ENCODE measurements around the gene BANP.
"Not testable (repeated sequence)": the region's sequence is repeated elsewhere in the genome, so short reads cannot be mapped to it uniquely, and the experiment has no call there.

The BANP gene

GRCh38 chr16:87982581-87983041, 31.4 kb downstream of the BANP start:
- in situ Hi-C loops (cut with MboI; ENCODE audit: low pct_unique_long_range_greater_than_20kb, low sequenced_read_pairs, unreplicated experiment), result no loop called here
- TF ChIP-seq, protein P1, sequence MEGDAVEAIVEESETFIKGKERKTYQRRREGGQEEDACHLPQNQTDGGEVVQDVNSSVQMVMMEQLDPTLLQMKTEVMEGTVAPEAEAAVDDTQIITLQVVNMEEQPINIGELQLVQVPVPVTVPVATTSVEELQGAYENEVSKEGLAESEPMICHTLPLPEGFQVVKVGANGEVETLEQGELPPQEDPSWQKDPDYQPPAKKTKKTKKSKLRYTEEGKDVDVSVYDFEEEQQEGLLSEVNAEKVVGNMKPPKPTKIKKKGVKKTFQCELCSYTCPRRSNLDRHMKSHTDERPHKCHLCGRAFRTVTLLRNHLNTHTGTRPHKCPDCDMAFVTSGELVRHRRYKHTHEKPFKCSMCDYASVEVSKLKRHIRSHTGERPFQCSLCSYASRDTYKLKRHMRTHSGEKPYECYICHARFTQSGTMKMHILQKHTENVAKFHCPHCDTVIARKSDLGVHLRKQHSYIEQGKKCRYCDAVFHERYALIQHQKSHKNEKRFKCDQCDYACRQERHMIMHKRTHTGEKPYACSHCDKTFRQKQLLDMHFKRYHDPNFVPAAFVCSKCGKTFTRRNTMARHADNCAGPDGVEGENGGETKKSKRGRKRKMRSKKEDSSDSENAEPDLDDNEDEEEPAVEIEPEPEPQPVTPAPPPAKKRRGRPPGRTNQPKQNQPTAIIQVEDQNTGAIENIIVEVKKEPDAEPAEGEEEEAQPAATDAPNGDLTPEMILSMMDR (IDR thresholded peaks at IDR 0.05; ENCODE audit: extremely low read depth, insufficient read depth, missing control alignments), result no peak
- DNase-seq (ENCODE audit: low spot score), result no peak

- TF ChIP-seq, protein P1 (IDR thresholded peaks at IDR 0.05; ENCODE audit: extremely low read depth, insufficient read depth, missing control alignments), result peak; percentile 23
- in situ Hi-C loops (cut with MboI; ENCODE audit: low pct_unique_long_range_greater_than_20kb, low sequenced_read_pairs, unreplicated experiment), result not testable (repeated sequence)
Measured at GRCh38 chr16:87983072-87983736, 32.0 kb downstream of the BANP start.

DNA sequence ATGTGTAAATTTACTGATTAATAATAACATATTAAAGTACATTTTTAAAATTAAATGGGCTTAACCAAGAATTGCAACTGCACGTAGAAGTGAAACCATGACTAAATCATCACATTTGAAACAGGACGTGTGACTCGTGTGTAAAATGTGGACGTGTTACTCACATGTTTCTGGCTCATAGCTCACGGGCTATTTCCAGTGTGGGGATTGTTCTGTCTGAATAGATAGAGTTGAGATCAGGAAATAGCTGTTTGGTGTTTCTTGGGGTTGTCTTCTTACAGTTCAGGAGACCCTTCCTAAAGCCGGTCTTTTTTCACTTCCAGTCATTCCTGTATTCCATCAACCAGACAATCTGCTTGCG, 32.5 kb downstream of the BANP start:
- in situ Hi-C loops (cut with MboI; ENCODE audit: low pct_unique_long_range_greater_than_20kb, low sequenced_read_pairs, unreplicated experiment); DNase-seq (ENCODE audit: low spot score): not testable (repeated sequence)

More at GRCh38 chr16:87983072-87983736, 32.0 kb downstream of the BANP start:
- DNase-seq (ENCODE audit: low spot score), result not testable (repeated sequence)

- DNase-seq (ENCODE audit: low spot score); in situ Hi-C loops (cut with MboI; ENCODE audit: low pct_unique_long_range_greater_than_20kb, low sequenced_read_pairs, unreplicated experiment): not testable (repeated sequence)
Measured at GRCh38 chr16:87984180-87984579, 32.9 kb downstream of the BANP start.

GRCh38 chr16:87984632-87985267, 33.5 kb downstream of the BANP start:
- TF ChIP-seq, protein P1 (IDR thresholded peaks at IDR 0.05; ENCODE audit: extremely low read depth, insufficient read depth, missing control alignments), result no peak
- in situ Hi-C loops (cut with MboI; ENCODE audit: low pct_unique_long_range_greater_than_20kb, low sequenced_read_pairs, unreplicated experiment), result no loop called here
- DNase-seq (ENCODE audit: low spot score), result no peak

DNA sequence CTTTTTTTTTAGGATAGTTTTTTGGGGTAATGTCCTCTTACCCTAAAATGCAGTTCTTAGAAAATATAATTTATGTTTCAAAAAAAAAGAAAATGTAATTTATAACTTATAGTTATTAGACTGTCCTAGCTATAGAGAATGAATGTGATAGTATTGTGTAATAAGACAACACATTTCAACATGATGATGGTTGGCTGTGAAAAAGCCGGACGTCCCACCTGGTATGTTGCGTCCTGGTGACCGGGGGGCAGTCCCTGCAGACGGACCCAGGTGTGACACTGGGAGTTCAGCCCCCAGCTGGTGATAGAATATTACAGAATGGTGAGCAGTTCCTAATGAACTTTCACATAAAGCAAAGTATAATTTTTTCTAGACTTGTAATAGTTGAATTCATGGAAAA, 34.3 kb downstream of the BANP start:
- in situ Hi-C loops (cut with MboI; ENCODE audit: low pct_unique_long_range_greater_than_20kb, low sequenced_read_pairs, unreplicated experiment); DNase-seq (ENCODE audit: low spot score): not testable (repeated sequence)

DNA sequence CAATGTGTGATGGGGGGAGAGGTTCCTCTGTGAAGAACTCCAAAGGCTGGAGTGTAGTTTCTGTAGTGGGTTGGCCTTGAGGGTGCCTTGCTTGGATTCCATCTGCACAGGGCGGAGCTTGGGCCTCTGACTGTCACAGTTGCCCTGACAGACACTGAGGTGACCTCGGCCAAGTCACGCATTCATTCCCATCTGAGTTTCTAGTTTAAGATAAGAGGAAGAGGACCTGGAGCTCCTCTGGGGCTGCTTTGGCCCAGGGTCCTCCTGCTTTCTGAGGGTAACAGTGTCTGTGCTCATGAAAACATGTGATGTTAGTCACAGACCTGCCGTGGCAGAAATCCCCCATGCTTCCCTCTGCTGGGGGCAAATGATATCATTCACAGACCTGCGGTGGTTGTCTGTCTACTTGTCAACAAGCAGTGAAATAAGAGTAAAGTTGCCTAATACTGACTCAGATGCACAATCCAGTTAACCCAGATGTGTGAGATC, 35.2 kb downstream of the BANP start:
- in situ Hi-C loops (cut with MboI; ENCODE audit: low pct_unique_long_range_greater_than_20kb, low sequenced_read_pairs, unreplicated experiment); DNase-seq (ENCODE audit: low spot score): not testable (repeated sequence)

GRCh38 chr16:87988596-87988995, 37.4 kb downstream of the BANP start:
- in situ Hi-C loops (cut with MboI; ENCODE audit: low pct_unique_long_range_greater_than_20kb, low sequenced_read_pairs, unreplicated experiment); DNase-seq (ENCODE audit: low spot score): not testable (repeated sequence)

GRCh38 chr16:87990254-87990653, 39.0 kb downstream of the BANP start:
- DNase-seq (ENCODE audit: low spot score); in situ Hi-C loops (cut with MboI; ENCODE audit: low pct_unique_long_range_greater_than_20kb, low sequenced_read_pairs, unreplicated experiment): not testable (repeated sequence)

GRCh38 chr16:87992142-87992541, 40.9 kb downstream of the BANP start:
- DNase-seq (ENCODE audit: low spot score); in situ Hi-C loops (cut with MboI; ENCODE audit: low pct_unique_long_range_greater_than_20kb, low sequenced_read_pairs, unreplicated experiment): not testable (repeated sequence)

Measured in GM13977 (cell line).